T-helper 1 cell treated with Interleukin-12 subunit alpha and Interleukin-12 subunit beta and Interleukin-4 antibody, amounts not matched to agents 30 ng/mL and 1 ng/mL, for 36 hours (primary cell): ENCODE measurements around the gene P2RX7. TPM values are rescaled to one million over a fixed set of nuclear protein-coding genes. Genes with fewer than 3 reads are reported as not detected.

ENCODE experiments used
- intact Hi-C: fragments of 100-400 bp; cut with micrococcal nuclease; formaldehyde crosslinking; loops from one replicate; pipeline ENCODE4 v1.15.1; 2024
- total RNA-seq: library from RNA; stranded (reverse); gene quantifications from 2 replicates; pipeline ENCODE4 v1.2.3, GENCODE V29; 2022

Gene P2RX7
- 12.0 and 14.5 TPM in 2 replicates for total RNA-seq

DNA sequence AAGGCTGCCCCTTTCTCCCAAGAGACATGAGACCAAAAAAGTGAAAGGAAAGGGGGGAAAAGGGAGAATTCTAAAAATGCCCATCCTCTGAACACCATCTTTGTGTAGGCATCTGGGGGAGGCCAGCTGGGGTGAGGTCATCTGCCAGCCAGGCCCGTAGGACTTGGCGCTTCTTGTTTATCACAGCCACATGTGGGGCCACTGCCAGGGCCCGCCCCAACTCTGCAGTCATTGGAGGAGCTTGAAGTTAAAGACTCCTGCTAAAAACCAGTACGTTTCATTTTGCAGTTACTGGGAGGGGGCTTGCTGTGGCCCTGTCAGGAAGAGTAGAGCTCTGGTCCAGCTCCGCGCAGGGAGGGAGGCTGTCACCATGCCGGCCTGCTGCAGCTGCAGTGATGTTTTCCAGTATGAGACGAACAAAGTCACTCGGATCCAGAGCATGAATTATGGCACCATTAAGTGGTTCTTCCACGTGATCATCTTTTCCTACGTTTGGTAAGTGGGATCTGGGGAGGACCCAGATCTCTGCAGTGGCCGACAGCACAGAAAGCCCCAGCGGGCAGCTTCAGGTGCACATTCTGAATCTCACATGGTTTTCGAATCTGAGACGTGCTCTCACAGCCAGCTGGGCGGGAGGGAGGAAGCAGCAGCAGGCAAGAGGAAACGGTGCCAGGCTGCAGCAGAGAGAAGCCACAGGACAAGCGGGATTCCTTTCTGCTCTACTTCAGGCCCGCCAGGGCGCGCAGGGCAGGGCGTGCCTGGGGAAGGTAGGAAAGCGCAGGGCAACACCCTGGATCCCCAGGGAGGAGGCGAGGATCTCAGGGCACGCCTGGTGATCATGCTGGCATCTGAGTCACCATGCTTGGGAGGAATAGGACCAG lies at the start of gene P2RX7:
TSS of gene P2RX7 (plus strand) at position 276 of the 881 bp plus-strand sequence. CDS start at position 371, 95 bp downstream.
- intact Hi-C loops, result loop anchor here (1.0 to 5.0 kb wide), 2 partner anchors 10 to 459 kb away; no protein-coding TSS in a partner anchor

DNA sequence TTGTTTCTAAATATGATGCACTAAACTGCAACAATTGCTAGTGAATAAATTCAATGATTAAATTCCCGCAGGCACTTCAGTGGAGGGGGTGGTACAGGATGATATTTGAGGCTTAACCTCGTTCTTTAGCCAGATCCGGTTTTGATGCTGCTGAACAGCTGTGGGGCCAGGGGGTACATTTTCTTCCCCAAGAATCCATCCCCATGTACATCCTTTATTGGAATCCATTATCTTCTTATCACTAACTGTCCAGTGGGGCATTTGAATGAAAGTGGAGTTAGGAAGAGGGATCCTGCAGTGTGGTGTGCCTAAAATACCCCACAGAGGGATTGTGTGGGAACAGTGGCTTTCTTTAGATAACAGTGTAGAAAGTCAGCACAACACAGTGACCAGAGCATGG lies 48.4 kb upstream of the P2RX7 start:
- intact Hi-C loops, result no loop called here

DNA sequence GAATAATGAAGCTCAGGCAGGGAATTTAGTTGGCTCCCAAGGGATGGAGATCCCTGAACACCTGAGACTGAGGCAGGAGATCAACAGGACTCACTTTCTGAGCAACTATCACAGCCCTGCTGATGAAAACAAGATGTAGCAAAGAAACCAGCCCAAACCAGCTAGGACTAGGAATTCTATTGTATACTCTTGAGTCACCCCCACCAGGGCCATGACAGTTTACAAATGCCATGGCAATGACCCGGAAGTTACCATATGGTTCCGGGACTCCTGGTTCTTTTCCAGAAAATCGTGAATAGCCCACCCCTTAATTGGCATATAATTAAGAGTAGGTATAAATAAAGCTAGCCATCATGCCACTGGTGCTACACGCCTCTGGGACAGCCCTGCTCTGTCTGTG lies 47.6 kb upstream of the P2RX7 start:
- intact Hi-C loops, result no loop called here

DNA sequence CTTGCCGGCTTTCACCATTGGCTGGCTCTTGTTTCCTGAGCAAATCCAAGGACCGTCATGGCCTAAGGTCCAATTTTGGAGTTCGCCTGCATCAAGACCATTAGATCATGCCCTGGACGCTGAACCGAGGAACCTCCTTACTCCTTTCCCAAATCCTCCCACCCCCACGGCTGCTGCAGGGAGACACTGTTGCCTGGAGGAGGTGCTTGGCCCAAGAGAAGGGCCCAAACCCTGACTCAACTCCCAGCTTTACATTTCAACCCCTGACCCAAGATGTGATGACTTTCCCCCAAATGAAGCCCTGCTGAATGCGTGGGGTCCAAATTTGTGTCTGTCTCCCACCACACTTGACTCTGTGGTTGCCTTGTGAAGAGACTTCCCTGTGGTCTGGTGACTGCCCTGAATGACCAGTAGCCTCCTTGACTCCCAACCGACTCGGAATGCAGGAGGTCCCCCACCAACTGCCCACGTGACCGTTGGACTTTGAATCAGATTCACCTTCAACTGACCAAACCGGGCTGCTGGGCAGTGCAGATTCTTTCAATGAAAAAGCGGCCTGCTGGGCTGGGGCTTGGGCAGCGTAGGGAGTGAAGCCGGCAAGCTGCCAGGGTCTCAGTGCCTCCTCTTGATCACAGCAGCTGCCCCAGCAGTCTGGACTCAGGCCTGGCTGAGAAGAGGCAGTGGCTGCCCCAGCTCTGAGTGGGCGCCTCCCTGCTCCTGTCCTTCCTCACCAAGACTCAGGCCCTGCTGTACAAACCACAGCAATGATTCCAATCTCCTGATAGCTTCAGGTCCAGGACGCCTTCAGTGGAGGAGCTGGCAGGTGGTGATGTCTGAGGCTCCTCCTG lies 46.9 kb upstream of the P2RX7 start:
- intact Hi-C loops, result no loop called here

GRCh38 chr12:121086781-121087295 lies 45.8 kb upstream of the P2RX7 start:
- intact Hi-C loops, result no loop called here

DNA sequence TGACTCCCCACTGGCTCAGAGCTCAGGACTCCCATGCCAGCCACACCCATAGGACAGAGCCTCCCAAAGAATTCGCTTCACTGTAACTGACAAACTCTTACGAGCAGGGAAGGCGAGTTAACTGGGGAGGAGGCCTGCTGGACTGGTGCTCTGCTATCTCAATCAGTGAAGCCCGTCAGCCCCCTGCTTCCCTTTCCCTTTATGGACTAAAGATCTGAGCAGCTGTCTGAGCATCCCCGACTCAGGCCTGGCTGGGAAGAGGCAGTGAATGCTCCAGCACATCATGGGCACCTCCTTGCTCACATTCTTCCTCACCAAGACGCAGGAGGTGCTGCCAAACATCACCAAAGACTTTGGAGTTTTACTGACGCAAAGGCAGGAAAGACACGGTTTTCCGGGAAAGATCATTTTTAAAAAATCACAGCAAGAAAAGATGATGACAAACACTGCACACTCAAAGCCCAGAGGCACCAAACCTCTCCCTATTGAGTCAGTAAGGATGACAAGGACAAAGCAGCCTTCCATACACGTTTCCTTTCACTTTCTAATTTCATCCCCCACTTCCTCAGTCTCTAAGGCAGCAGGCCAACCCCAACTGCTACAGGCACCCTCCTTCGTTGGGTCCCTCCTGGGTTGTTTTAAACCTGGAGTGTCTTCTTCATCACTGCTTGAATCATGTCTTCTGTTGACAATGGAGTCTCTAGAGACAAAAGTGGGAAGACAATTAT lies 45.0 kb upstream of the P2RX7 start:
- intact Hi-C loops, result no loop called here

DNA sequence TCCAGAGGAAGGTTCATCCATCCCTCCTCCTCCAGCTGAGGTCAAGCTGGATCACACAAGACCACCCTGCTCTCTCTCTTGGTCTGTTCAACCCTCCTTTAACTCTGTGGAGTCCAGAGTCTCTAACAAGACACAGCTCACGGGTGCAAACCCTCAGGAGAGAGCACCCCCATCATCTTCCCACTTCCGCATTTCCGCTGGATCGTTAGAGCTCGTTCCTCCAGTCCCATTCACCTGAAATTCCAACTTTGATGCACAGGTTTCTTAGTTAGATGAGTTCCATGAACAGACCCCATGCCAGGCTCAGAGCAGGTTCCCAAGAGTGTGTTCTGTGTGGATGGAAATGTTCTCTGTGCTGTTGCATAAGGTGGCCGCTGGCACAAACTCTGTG lies 44.5 kb upstream of the P2RX7 start:
- intact Hi-C loops, result no loop called here

DNA sequence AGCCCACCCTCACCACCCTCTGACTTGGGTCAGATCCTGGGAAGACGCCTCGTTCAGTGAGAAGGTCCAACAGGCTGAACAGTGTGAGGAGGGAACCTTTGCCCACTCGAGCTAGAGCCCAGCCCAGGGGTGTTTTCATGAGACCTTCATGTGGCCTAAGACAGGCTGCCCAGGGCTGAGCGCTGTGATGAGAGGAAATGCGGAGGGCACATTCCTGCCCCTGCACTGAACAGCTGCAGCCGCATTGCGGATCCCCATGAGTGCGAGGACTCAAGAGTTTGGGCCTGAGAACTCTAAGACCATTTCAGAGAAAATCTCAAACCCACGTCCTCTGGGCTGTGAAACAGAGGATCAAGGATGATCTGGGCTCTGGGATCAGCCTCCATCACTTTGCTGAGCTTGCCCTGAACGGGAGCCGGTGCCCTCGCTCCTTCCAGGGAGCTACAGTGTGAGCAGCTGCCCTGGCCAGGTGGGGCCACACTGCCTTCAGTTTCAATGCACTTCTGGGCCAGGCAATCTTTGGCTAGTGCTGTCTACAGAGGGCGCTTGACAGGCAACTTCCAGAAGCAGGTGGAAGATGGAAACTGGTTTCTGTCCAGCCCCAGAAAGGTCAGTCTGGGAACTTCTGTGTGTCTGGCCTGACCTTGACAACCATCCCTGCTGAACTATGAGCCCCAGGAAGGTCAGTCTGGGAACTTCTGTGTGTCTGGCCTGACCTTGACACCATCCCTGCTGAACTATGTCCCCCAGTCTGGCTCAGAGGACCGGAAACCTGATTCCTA lies 43.5 kb upstream of the P2RX7 start:
- intact Hi-C loops, result no loop called here

DNA sequence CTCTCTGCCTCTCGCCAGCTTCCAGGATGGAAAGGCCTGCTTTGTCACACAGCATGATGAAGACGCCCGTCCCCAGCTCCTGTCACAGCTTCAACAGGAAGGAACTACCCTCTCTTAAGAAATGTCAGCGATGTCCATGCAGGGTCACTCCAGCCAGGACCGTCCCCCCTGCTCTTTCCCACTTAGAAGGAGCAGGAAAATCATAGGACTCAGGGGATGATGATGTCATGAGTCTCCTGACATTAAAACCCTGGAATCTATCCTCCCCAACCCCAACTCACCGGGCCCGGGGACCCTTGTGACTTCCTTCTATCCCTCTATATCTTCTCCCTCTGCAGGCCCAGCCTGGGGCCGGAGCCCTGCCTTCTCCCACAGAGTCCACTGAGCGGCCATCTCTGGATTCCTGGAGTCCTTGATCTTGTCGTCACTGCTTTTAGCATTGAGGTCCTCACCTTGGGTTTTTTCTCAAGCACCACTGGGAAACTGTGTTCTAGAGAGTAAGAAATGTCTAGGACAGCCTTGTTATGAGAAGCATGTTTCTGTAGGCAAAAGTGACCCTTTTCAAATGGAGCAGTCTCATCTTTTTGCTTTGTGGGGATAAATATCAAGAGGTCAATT lies 42.8 kb upstream of the P2RX7 start:
- intact Hi-C loops, result no loop called here

DNA sequence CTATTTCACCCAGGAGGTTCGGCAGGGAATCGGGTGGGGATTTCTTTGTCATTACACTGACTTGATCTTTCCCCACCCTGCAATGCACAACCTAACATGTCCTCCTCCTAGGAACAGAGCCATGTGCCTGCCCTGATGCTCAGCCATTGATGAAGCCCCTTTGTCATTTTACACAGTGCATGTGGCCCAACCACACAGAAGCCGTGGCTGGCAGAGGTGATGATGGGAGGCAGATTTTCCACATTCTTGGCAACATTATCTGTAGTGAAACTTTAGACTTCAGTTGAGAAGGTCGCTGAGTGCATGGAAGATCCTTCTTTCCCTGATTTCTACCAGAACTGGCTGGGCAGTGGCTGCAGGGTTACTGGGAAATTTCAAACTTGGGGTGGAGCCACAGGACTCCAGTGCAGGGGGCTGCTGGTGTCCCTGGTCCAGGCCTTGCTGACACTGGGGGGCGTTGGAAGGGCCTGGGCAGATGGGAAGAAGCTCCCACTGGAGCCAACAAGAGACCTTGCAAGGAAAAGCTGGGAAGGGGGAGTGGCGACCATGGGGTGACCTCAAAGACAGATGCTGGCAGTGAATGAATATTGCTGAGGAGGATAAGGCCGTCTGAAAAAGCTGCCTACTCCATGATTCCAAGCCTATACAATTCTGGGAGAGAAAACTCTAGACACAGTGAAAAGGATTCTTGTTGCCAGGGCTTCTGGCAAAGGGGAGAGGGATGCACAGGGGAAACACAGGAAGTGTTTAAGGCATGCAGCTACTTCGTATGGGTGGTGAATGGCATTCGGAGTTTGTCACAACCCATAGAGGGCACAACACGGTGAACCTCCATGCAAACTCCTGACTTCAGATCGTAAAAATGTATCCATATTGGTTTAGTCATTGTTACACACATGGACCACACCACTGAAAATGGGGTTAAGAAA lies 41.8 kb upstream of the P2RX7 start:
- intact Hi-C loops, result no loop called here

DNA sequence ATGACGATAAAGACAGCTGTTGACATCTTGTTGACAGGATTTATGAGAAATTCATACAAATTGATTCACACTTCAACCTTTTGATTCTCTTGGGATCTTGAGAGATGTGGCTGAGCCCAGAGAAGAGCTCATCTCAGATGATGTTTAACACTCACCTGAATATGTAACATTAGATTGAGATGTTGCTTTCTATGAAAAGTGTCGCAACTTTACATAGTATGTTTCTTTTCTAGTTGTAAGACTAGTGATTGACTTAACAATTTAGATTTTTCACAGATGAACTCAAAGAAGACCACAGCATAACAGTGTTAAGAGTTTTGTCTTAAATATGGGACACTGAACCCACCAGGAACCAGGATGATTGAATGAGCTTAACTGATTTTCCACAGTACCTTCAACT lies 40.6 kb upstream of the P2RX7 start:
- intact Hi-C loops, result loop anchor here (1.0 kb wide), 5 partner anchors 18 to 76 kb away; partner anchors contain the start of genes C12orf43 and OASL

GRCh38 chr12:121093487-121093891 lies 39.2 kb upstream of the P2RX7 start:
- intact Hi-C loops, result no loop called here

GRCh38 chr12:121095544-121096198 lies 37.0 kb upstream of the P2RX7 start:
- intact Hi-C loops, result loop anchor here (1.0 to 5.0 kb wide), 7 partner anchors 15 to 513 kb away; partner anchors contain the start of genes C12orf43 and POP5

GRCh38 chr12:121096199-121096798 lies 36.4 kb upstream of the P2RX7 start:
- intact Hi-C loops, result loop anchor here (1.0 to 5.0 kb wide), 7 partner anchors 14 to 514 kb away; partner anchors contain the start of genes C12orf43 and POP5

GRCh38 chr12:121099779-121100178 lies 32.9 kb upstream of the P2RX7 start:
- intact Hi-C loops, result loop anchor here (5.0 kb wide), 1 partner anchor 517 kb away; the partner anchor contains the start of gene POP5

DNA sequence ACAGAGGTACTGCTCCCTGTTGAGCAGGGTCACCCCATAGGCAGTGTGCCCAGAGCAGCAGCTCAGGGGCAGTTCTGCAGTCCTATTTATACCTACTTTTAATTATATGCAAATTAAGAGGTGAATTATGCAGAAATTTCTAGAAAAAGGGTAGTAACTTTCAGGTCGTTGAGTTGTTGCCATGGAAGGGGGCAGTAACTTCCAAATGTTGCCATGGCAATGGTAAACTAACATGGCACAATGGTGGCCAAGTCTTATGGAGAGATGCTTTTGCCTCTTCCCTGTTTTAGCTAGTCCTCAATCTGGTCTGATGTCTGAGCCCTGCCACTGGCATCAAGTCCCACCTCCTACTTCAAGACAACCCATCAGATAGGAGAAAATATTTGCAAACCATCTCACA lies 30.4 kb upstream of the P2RX7 start:
- intact Hi-C loops, result no loop called here

GRCh38 chr12:121107681-121108080 lies 25.0 kb upstream of the P2RX7 start:
- intact Hi-C loops, result no loop called here

- intact Hi-C loops, result no loop called here
Observed at GRCh38 chr12:121108492-121108891, 24.2 kb upstream of the P2RX7 start.
